ENCODE measurements around the gene RABL3. TPM values are rescaled to one million over a fixed set of nuclear protein-coding genes. Genes with fewer than 3 reads are reported as not detected.
"Not testable (repeated sequence)": the region's sequence is repeated elsewhere in the genome, so short reads cannot be mapped to it uniquely, and the experiment has no call there.

Gene RABL3
- total RNA-seq, result 10 to 100 TPM; 35.5 to 37.8 TPM

- no peaks in the 10 kb centered on the region for H3K27me3 Mint-ChIP-seq
- H3K4me3 Mint-ChIP-seq, result peak within 1 kb of the TSS; percentile 98
- CTCF ChIA-PET, result interaction anchor here (0.9 to 3.8 kb wide), 2 partner anchors 145 to 182 kb away, joined by 3 to 17 read pairs; no protein-coding TSS in a partner anchor
- H3K4me1 Mint-ChIP-seq, result peaks cover 28% of the 10 kb centered on the region
- intact Hi-C loops (cut with DNase I, micrococcal nuclease), result loop anchor here (1.0 to 10.0 kb wide), 9 partner anchors 53 to 1640 kb away; partner anchors contain the start of genes COX17 (in 2 of the 2), NDUFB4 (in 2 of the 2), LRRC58 (in 1 of the 2) and MIX23 (in 1 of the 2)
- peaks cover 30% of the 10 kb centered on the region for H3K36me3 Mint-ChIP-seq (ENCODE audit: low read depth)
- DNase-seq (peak; percentile 96), ATAC-seq (peak; percentile 99)
- peaks cover under 1% of the 10 kb centered on the region for H3K9me3 Mint-ChIP-seq (ENCODE audit: low read depth)
- H3K27ac Mint-ChIP-seq, result peak within 1 kb of the TSS; percentile 95
- POLR2A ChIA-PET, result interaction anchor here (0.7 to 1.5 kb wide), 3 partner anchors 20 to 147 kb away, joined by 3 to 5 read pairs (median 4); partner anchors contain the start of gene NDUFB4
Measured at GRCh38 chr3:120742198-120742848, at the start of gene RABL3, which contains the start of gene GTF2E1. Gene RABL3, minus strand, starts transcription at chr3:120742516. Its CDS starts 9 bp downstream, at chr3:120742507. Gene GTF2E1, plus strand, starts transcription at chr3:120742744. Its CDS starts 7,809 bp downstream, at chr3:120750553.

- Mint-ChIP-seq H3K9me3 (ENCODE audit: low read depth) (no peaks in the 10 kb centered on the region), H3K27me3 (no peaks in the 10 kb centered on the region), H3K4me3 (no peak overlapping the region), H3K36me3 (ENCODE audit: low read depth) (no peaks in the 10 kb centered on the region), H3K4me1 (peaks cover 12% of the 10 kb centered on the region), H3K27ac (no peak overlapping the region)
- no peak for ATAC-seq
- CTCF ChIA-PET, result interaction anchor here (4.3 to 4.7 kb wide), 2 partner anchors 224 to 232 kb away, joined by 21 to 45 read pairs; no protein-coding TSS in a partner anchor
- intact Hi-C loops (cut with DNase I, micrococcal nuclease), result loop anchor here in 1 of 2 experiments (10.0 kb wide), 1 partner anchor 547 kb away; no protein-coding TSS in a partner anchor
- POLR2A ChIA-PET, result no interaction called here
- DNase-seq, result no peak
Measured at GRCh38 chr3:120791913-120792312, 49.6 kb upstream of the RABL3 start.

GRCh38 chr3:120791010-120791409 lies 48.7 kb upstream of the RABL3 start:
- Mint-ChIP-seq H3K9me3 (ENCODE audit: low read depth) (no peaks in the 10 kb centered on the region), H3K27ac (no peak overlapping the region), H3K36me3 (ENCODE audit: low read depth) (no peaks in the 10 kb centered on the region), H3K4me1 (peaks cover 12% of the 10 kb centered on the region), H3K4me3 (no peak overlapping the region), H3K27me3 (no peaks in the 10 kb centered on the region)
- ATAC-seq (no peak), DNase-seq (no peak)
- POLR2A ChIA-PET, result no interaction called here
- intact Hi-C loops (cut with DNase I, micrococcal nuclease), result loop anchor here in 1 of 2 experiments (10.0 kb wide), 1 partner anchor 546 kb away; no protein-coding TSS in a partner anchor
- CTCF ChIA-PET, result no interaction called here

- intact Hi-C loops (cut with DNase I, micrococcal nuclease); ATAC-seq; H3K27me3 Mint-ChIP-seq; H3K27ac Mint-ChIP-seq; H3K4me3 Mint-ChIP-seq; POLR2A ChIA-PET; H3K4me1 Mint-ChIP-seq; DNase-seq; H3K9me3 Mint-ChIP-seq (ENCODE audit: low read depth): not testable (repeated sequence)
- peaks cover 15% of the 10 kb centered on the region for H3K36me3 Mint-ChIP-seq (ENCODE audit: low read depth)
- CTCF ChIA-PET, result interaction anchor here (0.7 to 1.6 kb wide), 2 partner anchors 9 to 142 kb away, joined by 3 to 5 read pairs; no protein-coding TSS in a partner anchor
Measured at GRCh38 chr3:120785832-120786231, 43.5 kb upstream of the RABL3 start.

GRCh38 chr3:120780977-120781376 lies 38.7 kb upstream of the RABL3 start:
- Mint-ChIP-seq H3K36me3 (ENCODE audit: low read depth) (peaks cover 26% of the 10 kb centered on the region), H3K4me1 (no peaks in the 10 kb centered on the region), H3K27me3 (no peaks in the 10 kb centered on the region), H3K9me3 (ENCODE audit: low read depth) (no peaks in the 10 kb centered on the region), H3K27ac (no peak overlapping the region), H3K4me3 (no peak overlapping the region)
- intact Hi-C loops (cut with DNase I, micrococcal nuclease), result no loop called here
- no peak for ATAC-seq
- CTCF ChIA-PET, result interaction anchor here (0.6 to 1.6 kb wide), 4 partner anchors 13 to 183 kb away, joined by 3 to 7 read pairs (median 4); no protein-coding TSS in a partner anchor
- POLR2A ChIA-PET, result no interaction called here
- DNase-seq, result peak; percentile 5

- no peak overlapping the region for H3K4me3 Mint-ChIP-seq
Measured at GRCh38 chr3:120778776-120779175, 36.5 kb upstream of the RABL3 start.

GRCh38 chr3:120775411-120775810 lies 33.1 kb upstream of the RABL3 start:
- Mint-ChIP-seq H3K4me1 (peaks cover 7% of the 10 kb centered on the region), H3K9me3 (ENCODE audit: low read depth) (no peaks in the 10 kb centered on the region), H3K27me3 (no peaks in the 10 kb centered on the region), H3K4me3 (no peak overlapping the region), H3K27ac (no peak overlapping the region), H3K36me3 (ENCODE audit: low read depth) (peaks cover 21% of the 10 kb centered on the region)
- ATAC-seq, result no peak
- ChIA-PET POLR2A (no interaction called here), CTCF (interaction anchor here (0.6 kb wide), 1 partner anchor 45 kb away, joined by 4 read pairs; no protein-coding TSS in a partner anchor)
- DNase-seq, result no peak
- intact Hi-C loops (cut with DNase I, micrococcal nuclease), result no loop called here

More at GRCh38 chr3:120778776-120779175, 36.5 kb upstream of the RABL3 start:
- DNase-seq (no peak), ATAC-seq (no peak)
- CTCF ChIA-PET, result interaction anchor here (2.3 kb wide), 1 partner anchor 16 kb away, joined by 6 read pairs; no protein-coding TSS in a partner anchor
- intact Hi-C loops (cut with DNase I, micrococcal nuclease), result no loop called here
- no peak overlapping the region for H3K27ac Mint-ChIP-seq
- H3K36me3 Mint-ChIP-seq (ENCODE audit: low read depth), result peaks cover 18% of the 10 kb centered on the region
- no peaks in the 10 kb centered on the region for H3K4me1 Mint-ChIP-seq
- H3K9me3 Mint-ChIP-seq (ENCODE audit: low read depth), result no peaks in the 10 kb centered on the region
- no peaks in the 10 kb centered on the region for H3K27me3 Mint-ChIP-seq
- POLR2A ChIA-PET, result no interaction called here

- ChIA-PET POLR2A (no interaction called here), CTCF (no interaction called here)
- intact Hi-C loops (cut with DNase I, micrococcal nuclease), result no loop called here
- no peaks in the 10 kb centered on the region for H3K27me3 Mint-ChIP-seq
- peaks cover 17% of the 10 kb centered on the region for H3K36me3 Mint-ChIP-seq (ENCODE audit: low read depth)
- H3K4me3 Mint-ChIP-seq, result no peak overlapping the region
- DNase-seq, result peak; percentile 4
- peak; percentile 88 for ATAC-seq
- H3K9me3 Mint-ChIP-seq (ENCODE audit: low read depth), result no peaks in the 10 kb centered on the region
- peaks cover 9% of the 10 kb centered on the region for H3K4me1 Mint-ChIP-seq
- no peak overlapping the region for H3K27ac Mint-ChIP-seq
Measured at GRCh38 chr3:120773932-120774331, 31.6 kb upstream of the RABL3 start.

- Mint-ChIP-seq H3K27ac (no peak overlapping the region), H3K4me1 (peaks cover 9% of the 10 kb centered on the region), H3K36me3 (ENCODE audit: low read depth) (peaks cover 15% of the 10 kb centered on the region), H3K9me3 (ENCODE audit: low read depth) (no peaks in the 10 kb centered on the region), H3K4me3 (no peak overlapping the region), H3K27me3 (no peaks in the 10 kb centered on the region)
- DNase-seq, result no peak
- ATAC-seq, result no peak
- ChIA-PET CTCF (interaction anchor here (0.7 to 1.0 kb wide), 4 partner anchors 23 to 1671 kb away, joined by 3 to 4 read pairs (median 4); no protein-coding TSS in a partner anchor), POLR2A (no interaction called here)
- intact Hi-C loops (cut with DNase I, micrococcal nuclease), result no loop called here
Measured at GRCh38 chr3:120772081-120772480, 29.8 kb upstream of the RABL3 start.

- Mint-ChIP-seq H3K4me1 (peaks cover 18% of the 10 kb centered on the region), H3K27ac (no peak overlapping the region), H3K9me3 (ENCODE audit: low read depth) (no peaks in the 10 kb centered on the region), H3K36me3 (ENCODE audit: low read depth) (peaks cover 13% of the 10 kb centered on the region), H3K27me3 (no peaks in the 10 kb centered on the region), H3K4me3 (no peak overlapping the region)
- CTCF ChIA-PET, result interaction anchor here (0.6 to 1.0 kb wide), 2 partner anchors 24 to 276 kb away, joined by 3 to 4 read pairs; no protein-coding TSS in a partner anchor
- ATAC-seq, result no peak
- no peak for DNase-seq
- intact Hi-C loops (cut with DNase I, micrococcal nuclease), result no loop called here
- POLR2A ChIA-PET, result no interaction called here
Measured at GRCh38 chr3:120770891-120771290, 28.6 kb upstream of the RABL3 start.

GRCh38 chr3:120769436-120769835 lies 27.1 kb upstream of the RABL3 start:
- Mint-ChIP-seq H3K36me3 (ENCODE audit: low read depth) (peaks cover 13% of the 10 kb centered on the region), H3K27me3 (no peaks in the 10 kb centered on the region), H3K9me3 (ENCODE audit: low read depth) (no peaks in the 10 kb centered on the region), H3K27ac (no peak overlapping the region), H3K4me3 (no peak overlapping the region), H3K4me1 (peaks cover 27% of the 10 kb centered on the region)
- ChIA-PET CTCF (no interaction called here), POLR2A (no interaction called here)
- ATAC-seq, result no peak
- intact Hi-C loops (cut with DNase I, micrococcal nuclease), result no loop called here
- DNase-seq, result no peak

Measured in activated CD4-positive, alpha-beta T cell treated with anti-CD3 and anti-CD28 coated beads for 36 hours (primary cell).